HTERT RPE-1 (cell line): ENCODE measurements around the gene SAE1.

Experiments
- in situ Hi-C: fragments of 300-500 bp; cut with MboI; formaldehyde crosslinking; loops from 4 replicates; pipeline ENCODE4 v1.14.3; 2020; ENCODE audit warnings: low sequenced_read_pairs

Gene SAE1

DNA sequence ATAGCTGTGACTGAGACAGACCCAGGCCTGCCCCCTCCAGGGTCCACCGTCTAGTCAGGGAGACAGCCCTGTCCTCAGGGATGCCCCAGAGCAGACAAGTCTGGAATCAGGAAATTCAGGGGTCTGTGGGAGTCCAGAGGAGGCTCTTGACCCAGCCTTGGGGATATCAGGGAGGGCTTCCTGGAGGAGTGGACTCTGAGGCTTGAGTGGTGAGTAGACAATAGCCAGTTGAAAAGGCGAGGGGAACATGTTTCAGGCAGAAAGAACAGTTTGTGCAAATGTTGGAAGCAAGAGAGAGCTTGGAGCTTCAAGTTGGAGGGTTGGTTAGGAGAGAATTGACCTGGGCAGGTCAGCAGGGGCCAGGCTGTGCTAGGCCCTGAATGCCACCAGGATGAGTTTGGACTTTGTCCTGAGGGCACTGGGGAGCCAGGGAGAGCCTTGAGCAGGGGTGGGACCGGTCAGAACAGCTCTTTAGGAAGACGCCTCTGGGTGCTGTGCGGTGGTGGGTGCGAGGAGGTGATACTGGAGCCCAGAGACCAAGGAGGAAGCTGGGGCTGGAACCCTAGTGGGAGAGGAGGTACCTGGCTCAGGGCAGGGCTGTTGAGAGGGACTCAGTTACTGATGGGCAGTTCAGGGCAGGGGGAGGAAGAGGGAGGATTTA lies 128.4 kb downstream of the SAE1 start:
- in situ Hi-C loops: no loop called here
